Endothelial cell of umbilical vein (primary cell): ENCODE measurements around the gene HOXC11. TPM values are rescaled to one million over a fixed set of nuclear protein-coding genes. Genes with fewer than 3 reads are reported as not detected.
A peak's percentile ranks its signal among the peaks of the same experiment; 100 is the strongest.

Experiments used
- BruUV-seq: library from RNA; stranded (reverse); fragments of 400-500 nt; replicated peaks from 2 replicates; lab custom pipeline; 2021; lab: Mats Ljungman, UMichigan
- CTCF ChIA-PET: fragments of 300-600, 350-600 bp; sonication (Branson Sonifier 250); formaldehyde crosslinking; loops from one replicate; lab custom pipeline; 2021; ENCODE audit warnings: antibody characterized with exemption, inconsistent platforms; lab: Charles Lee
- POLR2A ChIA-PET: fragments of 300-600, 350-600 bp; sonication (Branson Sonifier 250); formaldehyde crosslinking; loops from one replicate; lab custom pipeline; 2021; ENCODE audit warnings: antibody characterized with exemption, inconsistent platforms; lab: Charles Lee
- DNase-seq: peaks from one replicate; pipeline ENCODE4 v3.0.0-alpha.2; 2011; ENCODE audit warnings: low read depth, low spot score
- FAIRE-seq: peaks from 2 replicates; lab custom pipeline; 2011; peaks lifted over from hg19 to GRCh38; lab: Jason Lieb, UNC
- H2AFZ ChIP-seq: 2 replicates; pipeline ENCODE4 v1.6.0; 2012; ENCODE audit warnings: low read depth, low read length, control low read depth, inconsistent platforms
- H3K27ac ChIP-seq: 2 replicates; pipeline ENCODE4 v1.5.1; 2011; ENCODE audit warnings: low read depth, mild to moderate bottlenecking, control low read depth, low read length, moderate library complexity; ENCODE audit not compliant: insufficient read depth
- H3K27me3 ChIP-seq, 2 experiments: 2 replicates each; pipeline versions ENCODE4 v1.6.0 to v1.6.1; 2011; ENCODE audit warnings: low read length in 2 of 2, mixed read lengths in 1 of 2; ENCODE audit not compliant: control insufficient read depth in 2 of 2, insufficient read depth in 2 of 2
- H3K36me3 ChIP-seq, 2 experiments: 2 replicates in 1 of 2; 3 replicates in 1 of 2; pipeline ENCODE4 v1.5.1; 2011; ENCODE audit warnings: low read length in 2 of 2, mild to moderate bottlenecking in 1 of 2, moderate library complexity in 1 of 2; ENCODE audit not compliant: control insufficient read depth in 2 of 2, insufficient read depth in 2 of 2; ENCODE audit errors: extremely low read depth in 1 of 2
- H3K4me1 ChIP-seq: 3 replicates; pipeline ENCODE4 v1.5.1; 2011; ENCODE audit warnings: mild to moderate bottlenecking, low read length; ENCODE audit not compliant: control insufficient read depth, insufficient read depth; ENCODE audit errors: extremely low read depth
- H3K4me2 ChIP-seq: 2 replicates; pipeline ENCODE4 v1.6.1; 2011; ENCODE audit warnings: low read length, control low read depth, mixed read lengths; ENCODE audit not compliant: insufficient read depth
- H3K4me3 ChIP-seq, 3 experiments: fragments of 200-600 bp in 1 of 3; sonication (generic), shearing (Covaris generic) in 1 of 3; replicated peaks in 1 of 3; 2 replicates each; pipeline ENCODE4 v1.5.1; 2011 to 2016; ENCODE audit warnings: control low read depth in 3 of 3, low read length in 3 of 3, mild to moderate bottlenecking in 2 of 3, inconsistent platforms in 1 of 3, low read depth in 1 of 3, moderate library complexity in 1 of 3; ENCODE audit not compliant: insufficient read depth in 1 of 3
- H3K79me2 ChIP-seq: 2 replicates; pipeline ENCODE4 v1.6.0; 2012; ENCODE audit warnings: low read length, inconsistent platforms; ENCODE audit not compliant: control insufficient read depth, insufficient read depth
- H3K9ac ChIP-seq: replicated peaks from 2 replicates; pipeline ENCODE3; 2011; ENCODE audit warnings: low read length, control low read depth; ENCODE audit not compliant: insufficient read depth; ENCODE audit errors: extremely low read depth
- H3K9me1 ChIP-seq: replicated peaks from 3 replicates; pipeline ENCODE4 v1.6.0; 2011; ENCODE audit warnings: mild to moderate bottlenecking, low read length; ENCODE audit not compliant: control insufficient read depth, insufficient read depth; ENCODE audit errors: extremely low read depth
- H3K9me3 ChIP-seq: replicated peaks from 2 replicates; pipeline ENCODE4 v1.5.1; 2012; ENCODE audit warnings: low read length, inconsistent platforms; ENCODE audit not compliant: control insufficient read depth, insufficient read depth
- H4K20me1 ChIP-seq: replicated peaks from 2 replicates; pipeline ENCODE3; 2011; ENCODE audit warnings: mild to moderate bottlenecking, low read length; ENCODE audit not compliant: control insufficient read depth, insufficient read depth; ENCODE audit errors: extremely low read depth
- EZH2 ChIP-seq: IDR thresholded peaks from 2 replicates; pipeline ENCODE4 v1.6.1; 2012; ENCODE audit warnings: borderline replicate concordance, low read depth, mild to moderate bottlenecking, moderate library complexity, low read length, inconsistent platforms; ENCODE audit not compliant: severe bottlenecking
- FOS ChIP-seq: IDR thresholded peaks from 2 replicates; pipeline ENCODE4 v1.6.1; 2011; ENCODE audit warnings: mild to moderate bottlenecking, low read length, moderate library complexity, borderline replicate concordance; ENCODE audit not compliant: insufficient read depth
- MYC ChIP-seq: IDR thresholded peaks from one replicate; pipeline ENCODE4 v1.6.1; 2011; ENCODE audit warnings: mild to moderate bottlenecking, low read depth, low read length
- POLR2AphosphoS5 ChIP-seq: IDR thresholded peaks from 2 replicates; pipeline ENCODE4 v1.6.1; 2012; ENCODE audit warnings: low read depth, mild to moderate bottlenecking, control low read depth, low read length, moderate library complexity; ENCODE audit not compliant: insufficient read depth
- dilution Hi-C: fragments of 300-500 bp; cut with MboI; formaldehyde crosslinking; loops from one replicate; pipeline ENCODE4 v1.15.0; 2019; ENCODE audit warnings: low sequenced_read_pairs; ENCODE audit not compliant: extremely low pct_ligation_motif_present
- intact Hi-C: fragments of 100-400 bp; cut with micrococcal nuclease; formaldehyde crosslinking; loops from one replicate; pipeline ENCODE4 v1.10.0; 2022
- polyA plus RNA-seq, 4 experiments: library from polyadenylated mRNA; depleted of rRNA in 3 of 4; stranded (reverse) in 3 of 4; unstranded in 1 of 4; fragments of >200 nt; gene quantifications; 2 replicates each; pipeline versions ENCODE4 v1.2.1 to v1.2.3, GENCODE V29; 2011 to 2012; ENCODE audit warnings: missing spikeins in 1 of 4
- total RNA-seq: library from RNA; stranded (reverse); gene quantifications from 2 replicates; pipeline ENCODE4 v1.2.3, GENCODE V29; 2021
- TF ChIP-seq, protein P1 (sequence below): IDR thresholded peaks from 2 replicates; pipeline ENCODE4 v1.6.1; 2011; ENCODE audit not compliant: insufficient read depth, insufficient read length

The HOXC11 gene
- total and polyA plus RNA-seq, 2 donors (not counting 3 experiments of a cell fraction or from before 2014, with no cell fraction given), result not detected

DNA sequence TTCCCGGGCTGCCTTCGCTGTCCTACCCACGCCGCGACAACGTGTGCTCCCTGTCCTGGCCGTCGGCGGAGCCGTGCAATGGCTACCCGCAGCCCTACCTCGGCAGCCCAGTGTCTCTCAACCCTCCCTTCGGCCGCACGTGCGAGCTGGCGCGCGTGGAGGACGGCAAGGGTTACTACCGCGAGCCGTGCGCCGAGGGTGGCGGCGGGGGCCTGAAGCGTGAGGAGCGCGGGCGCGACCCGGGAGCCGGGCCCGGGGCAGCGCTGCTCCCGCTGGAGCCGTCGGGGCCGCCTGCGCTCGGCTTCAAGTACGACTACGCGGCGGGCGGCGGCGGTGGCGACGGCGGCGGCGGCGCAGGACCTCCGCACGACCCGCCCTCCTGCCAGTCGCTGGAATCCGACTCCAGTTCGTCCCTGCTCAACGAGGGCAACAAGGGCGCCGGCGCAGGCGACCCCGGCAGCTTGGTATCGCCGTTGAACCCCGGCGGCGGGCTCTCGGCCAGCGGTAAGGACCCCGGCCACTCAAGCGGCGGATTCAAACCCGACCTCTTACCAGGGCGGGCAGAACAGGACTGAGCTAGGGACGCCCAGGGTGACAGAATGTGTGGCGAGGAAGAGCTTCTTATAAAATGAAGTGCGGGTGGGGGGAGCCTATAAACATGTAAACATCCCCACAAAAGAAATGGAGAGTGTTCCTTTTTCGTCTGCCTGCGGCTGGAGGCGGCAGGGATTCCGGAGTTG lies 17.7 kb upstream of the HOXC11 start:
- Histone ChIP-seq H3K27me3 (peaks cover 91 to 98% of the 10 kb centered on the region in 2 experiments), H3K4me1 (no peaks in the 10 kb centered on the region), H3K4me2 (no peak overlapping the region), H3K4me3 (no peak overlapping the region), H3K9me1 (no peaks in the 10 kb centered on the region), H3K36me3 (no peaks in the 10 kb centered on the region), H4K20me1 (no peaks in the 10 kb centered on the region), H2AFZ (no peak overlapping the region), H3K27ac (no peak overlapping the region), H3K9me3 (no peaks in the 10 kb centered on the region), H3K79me2 (no peaks in the 10 kb centered on the region), H3K9ac (no peak overlapping the region)
- FAIRE-seq (no peak), DNase-seq (no peak)
- intact Hi-C loops, result no loop called here
- TF ChIP-seq MYC, result no peak
- TF ChIP-seq POLR2AphosphoS5, result no peak
- peak; percentile 91 for TF ChIP-seq EZH2
- POLR2A ChIA-PET, result no interaction called here
- CTCF ChIA-PET, result no interaction called here
- dilution Hi-C loops, result no loop called here
- BruUV-seq, result no TSS peak

DNA sequence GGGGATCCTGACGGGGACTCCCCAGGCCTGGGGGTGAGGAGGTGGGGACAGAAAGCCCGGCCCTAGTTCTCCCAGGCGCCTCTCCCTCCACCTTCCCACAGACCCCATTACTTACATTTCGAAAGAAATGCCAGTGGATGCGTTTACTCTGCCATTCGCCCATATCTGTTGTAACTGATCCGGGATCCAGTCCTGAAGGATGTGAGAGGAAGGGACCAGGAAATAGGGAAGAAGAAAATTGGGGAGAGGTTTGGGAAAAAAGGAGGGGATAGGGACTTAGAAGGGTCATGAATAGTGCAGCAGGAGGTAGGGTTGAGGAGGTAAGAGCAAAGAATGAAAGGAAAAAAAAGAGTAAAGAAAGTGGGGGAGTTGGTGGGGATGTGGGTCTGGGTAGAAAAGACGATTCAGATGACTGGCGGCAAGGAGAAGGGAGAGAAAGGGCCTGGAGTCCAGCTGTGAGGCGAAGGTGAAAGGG lies 17.1 kb upstream of the HOXC11 start:
- no peaks in the 10 kb centered on the region for H3K4me1 ChIP-seq
- H3K4me2 ChIP-seq, result no peak overlapping the region
- dilution Hi-C loops, result no loop called here
- DNase-seq (no peak), FAIRE-seq (no peak)
- H3K36me3 ChIP-seq, result no peaks in the 10 kb centered on the region
- intact Hi-C loops, result no loop called here
- no peak overlapping the region for H3K9ac ChIP-seq
- no peak overlapping the region for H2AFZ ChIP-seq
- no peaks in the 10 kb centered on the region for H3K9me1 ChIP-seq
- ChIA-PET POLR2A (no interaction called here), CTCF (no interaction called here)
- no peaks in the 10 kb centered on the region for H4K20me1 ChIP-seq
- H3K4me3 ChIP-seq, result no peak overlapping the region
- H3K27me3 ChIP-seq, result peaks cover 91 to 98% of the 10 kb centered on the region in 2 experiments
- H3K27ac ChIP-seq, result no peak overlapping the region
- H3K9me3 ChIP-seq, result no peaks in the 10 kb centered on the region
- TF ChIP-seq MYC, result no peak
- peak; percentile 9 for TF ChIP-seq EZH2
- no peak for TF ChIP-seq POLR2AphosphoS5
- no peak for TF ChIP-seq FOS
- TF ChIP-seq, protein P1, sequence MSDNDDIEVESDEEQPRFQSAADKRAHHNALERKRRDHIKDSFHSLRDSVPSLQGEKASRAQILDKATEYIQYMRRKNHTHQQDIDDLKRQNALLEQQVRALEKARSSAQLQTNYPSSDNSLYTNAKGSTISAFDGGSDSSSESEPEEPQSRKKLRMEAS, result no peak
- no TSS peak for BruUV-seq
- no peaks in the 10 kb centered on the region for H3K79me2 ChIP-seq
